GM12878 (cell line): ENCODE measurements around the gene GRIN2A. TPM values are rescaled to one million over a fixed set of nuclear protein-coding genes. Genes with fewer than 3 reads are reported as not detected.

Source experiments
- ATAC-seq: fragments of 200-7000 bp; cut with Tn5 transposase; 3 replicates; pipeline ENCODE4 v1.9.1; 2020; ENCODE audit warnings: mild to moderate bottlenecking, moderate library complexity
- BruUV-seq: library from RNA; stranded (reverse); fragments of 400-500 nt; replicated peaks from 2 replicates; lab custom pipeline; 2021; lab: Mats Ljungman, UMichigan
- CTCF ChIA-PET: fragments of 300-600 bp; sonication (Branson Sonifier 250); formaldehyde crosslinking; extraction: SDS; loops from one replicate; lab custom pipeline; 2021; ENCODE audit warnings: inconsistent platforms; lab: Yijun Ruan, JAX
- POLR2A ChIA-PET: fragments of 350-600 bp; formaldehyde crosslinking; extraction: SDS; loops from one replicate; lab custom pipeline; 2021; ENCODE audit warnings: inconsistent platforms; lab: Charles Lee
- RAD21 ChIA-PET: fragments of 300-600 bp; sonication (Branson Sonifier 250); formaldehyde crosslinking; loops from one replicate; lab custom pipeline; 2023; ENCODE audit warnings: antibody characterized with exemption; ENCODE audit not compliant: unreplicated experiment; lab: Charles Lee
- SMC1A ChIA-PET: fragments of 300-600 bp; sonication (Branson Sonifier 250); formaldehyde crosslinking; loops from one replicate; lab custom pipeline; 2023; ENCODE audit not compliant: unreplicated experiment, uncharacterized antibody; lab: Charles Lee
- DNase-seq: peaks from one replicate; pipeline ENCODE4 v3.0.0-alpha.2; 2011; ENCODE audit warnings: low read depth, low spot score
- FAIRE-seq: peaks from 3 replicates; lab custom pipeline; 2011; peaks lifted over from hg19 to GRCh38; lab: Jason Lieb, UNC
- H2AFZ ChIP-seq: 2 replicates; pipeline ENCODE4 v1.6.0; 2011; ENCODE audit warnings: low read depth, low read length, control low read depth; ENCODE audit not compliant: control insufficient read depth
- H3K27ac ChIP-seq: 2 replicates; pipeline ENCODE4 v1.5.1; 2011; ENCODE audit warnings: control low read depth; ENCODE audit not compliant: control insufficient read depth, insufficient read depth
- H3K27me3 ChIP-seq, 2 experiments: replicated peaks in 1 of 2; 2 replicates each; pipeline versions ENCODE4 v1.6.0 to v1.6.1; 2011; ENCODE audit warnings: low read length in 1 of 2; ENCODE audit not compliant: control insufficient read depth in 2 of 2, insufficient read depth in 2 of 2
- H3K36me3 ChIP-seq, 2 experiments: 2 replicates each; pipeline ENCODE4 v1.5.1; 2011; ENCODE audit warnings: low read length in 1 of 2; ENCODE audit not compliant: control insufficient read depth in 2 of 2, insufficient read depth in 2 of 2
- H3K4me1 ChIP-seq: 2 replicates; pipeline ENCODE4 v1.6.1; 2011; ENCODE audit warnings: mild to moderate bottlenecking, low read length, moderate library complexity, mixed read lengths; ENCODE audit not compliant: control insufficient read depth, insufficient read depth
- H3K4me2 ChIP-seq: 2 replicates; pipeline ENCODE4 v1.6.0; 2011; ENCODE audit warnings: control low read depth; ENCODE audit not compliant: control insufficient read depth, insufficient read depth
- H3K4me3 ChIP-seq: fragments of 200-600 bp; sonication (generic); 2 replicates; pipeline ENCODE4 v1.5.1; 2016
- H3K79me2 ChIP-seq: 2 replicates; pipeline ENCODE4 v1.6.0; 2011; ENCODE audit warnings: low read length; ENCODE audit not compliant: control insufficient read depth, insufficient read depth
- H3K9ac ChIP-seq: 2 replicates; pipeline ENCODE4 v1.8.0; 2011; ENCODE audit warnings: low read length, control low read depth, mixed read lengths; ENCODE audit not compliant: control insufficient read depth, insufficient read depth
- H3K9me3 ChIP-seq: replicated peaks from 3 replicates; pipeline ENCODE4 v1.5.1; 2011; ENCODE audit warnings: mild to moderate bottlenecking, low read length; ENCODE audit not compliant: control insufficient read depth, insufficient read depth
- H4K20me1 ChIP-seq: 2 replicates; pipeline ENCODE4 v1.6.0; 2011; ENCODE audit not compliant: control insufficient read depth, insufficient read depth
- EED ChIP-seq: sonication (generic); IDR thresholded peaks from 2 replicates; pipeline ENCODE4 v1.6.1; 2016; ENCODE audit warnings: antibody characterized with exemption, low read depth
- HDAC6 ChIP-seq: fragments of 200-600 bp; sonication (generic); IDR thresholded peaks from one replicate; pipeline ENCODE4 v1.8.0; 2017; ENCODE audit warnings: antibody characterized with exemption; ENCODE audit not compliant: unreplicated experiment
- MYC ChIP-seq: IDR thresholded peaks from 2 replicates; pipeline ENCODE4 v1.6.1; 2011; ENCODE audit warnings: mild to moderate bottlenecking, low read length, moderate library complexity, inconsistent platforms; ENCODE audit not compliant: insufficient read depth, insufficient replicate concordance, insufficient read length, severe bottlenecking
- NFYA ChIP-seq: IDR thresholded peaks from 2 replicates; pipeline ENCODE4 v1.6.1; 2011; ENCODE audit warnings: low read depth, mild to moderate bottlenecking, low read length, improper control_type of control experiment, borderline replicate concordance
- PKNOX1 ChIP-seq: fragments of 450-650 bp; IDR thresholded peaks from 2 replicates; pipeline ENCODE4 v1.6.1; 2016; ENCODE audit warnings: mild to moderate bottlenecking
- SREBF2 ChIP-seq: IDR thresholded peaks from 2 replicates; pipeline ENCODE4 v1.6.1; 2012; ENCODE audit warnings: mild to moderate bottlenecking, low read length
- WGBS: methylation state at CpG from one replicate; pipeline ENCODE4 v1.1.6; 2016; ENCODE audit warnings: low lambda C conversion rate; ENCODE audit not compliant: insufficient replicate concordance, insufficient coverage; ENCODE audit errors: missing lambda C conversion rate; 5-methylcytosine and 5-hydroxymethylcytosine counted together
- in situ Hi-C: fragments of 300-500 bp; cut with MboI; formaldehyde crosslinking; loops from 9 replicates; pipeline ENCODE4 v1.14.3; 2018; ENCODE audit warnings: mixed read lengths
- intact Hi-C: fragments of 100-400 bp; cut with micrococcal nuclease; formaldehyde crosslinking; loops from one replicate; pipeline ENCODE4 v1.14.2; 2022; ENCODE audit not compliant: unreplicated experiment
- polyA plus RNA-seq, 11 experiments: library from polyadenylated mRNA; depleted of rRNA in 4 of 11; unstranded in 6 of 11; stranded (reverse) in 5 of 11; fragments of >200 nt; fragmentation: Nextera tagmentation in 4 of 11; fragmentation: Illumina TruSeq in 1 of 11; extraction: Ambion mirVana in 4 of 11; extraction: Trizol in 1 of 11; gene quantifications; 1 replicate in 1 of 11; 2 replicates in 10 of 11; pipeline versions ENCODE4 v1.2.1 to v1.2.3, GENCODE V29; 2011 to 2016; ENCODE audit warnings: inconsistent platforms in 2 of 11, missing spikeins in 2 of 11, low read depth in 1 of 11
- total RNA-seq, 4 experiments: library from RNA; depleted of rRNA in 3 of 4; stranded (reverse); fragments of >200 nt in 3 of 4; fragmentation: Illumina TruSeq in 1 of 4; extraction: Trizol in 1 of 4; gene quantifications; 2 replicates each; pipeline versions ENCODE4 v1.2.1 to v1.2.3, GENCODE V29; 2013 to 2021
- TF ChIP-seq, protein P1 (sequence below), 3 experiments: IDR thresholded peaks in 2 of 3; conservative IDR thresholded peaks in 1 of 3; 2 replicates each; pipeline ENCODE4 v1.5.1; 2011; ENCODE audit warnings: low read depth in 3 of 3, low read length in 3 of 3, mild to moderate bottlenecking in 3 of 3, control low read depth in 2 of 3, moderate library complexity in 2 of 3, inconsistent platforms in 1 of 3, mixed read lengths in 1 of 3; ENCODE audit not compliant: control insufficient read depth in 2 of 3, insufficient read depth in 1 of 3; ENCODE audit errors: extremely low read depth in 1 of 3

Gene GRIN2A
- total and polyA plus RNA-seq, 10 of the 15 experiments (the other 5 are each of a cell fraction or from before 2014, with no cell fraction given) = 2.4 to 13.3 (median 7.3) TPM

DNA sequence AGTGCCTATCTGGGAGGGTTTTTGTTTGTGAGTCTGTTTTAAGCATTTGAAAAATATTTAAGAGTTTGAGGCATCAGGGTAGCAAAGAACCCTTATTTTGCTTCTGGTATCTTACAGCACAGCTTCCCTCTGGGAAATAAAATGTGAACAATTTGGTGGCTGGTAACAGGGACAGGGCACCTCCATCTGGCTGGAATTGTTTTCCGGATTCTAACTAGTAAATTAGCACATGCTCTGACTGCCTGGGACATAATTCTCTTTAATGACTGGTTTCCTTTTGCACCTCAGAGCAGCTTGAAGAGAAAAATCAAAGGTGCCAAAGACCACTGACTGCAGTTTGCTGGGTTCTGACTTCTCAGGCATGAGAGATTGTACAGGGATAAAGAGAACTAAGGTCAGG, 469.1 kb downstream of the GRIN2A start:
- 29% methylated on average over 1 of the region's 1 CpG for WGBS
- FAIRE-seq = no peak
- ChIA-PET CTCF (no interaction called here), RAD21 (no interaction called here), POLR2A (no interaction called here), SMC1A (no interaction called here)
- H3K9me3 ChIP-seq = no peaks in the 10 kb centered on the region
- no peaks in the 10 kb centered on the region for H3K36me3 ChIP-seq
- H4K20me1 ChIP-seq = no peaks in the 10 kb centered on the region
- intact Hi-C loops (no loop called here), in situ Hi-C loops (no loop called here)
- no peak overlapping the region for H3K9ac ChIP-seq
- no peaks in the 10 kb centered on the region for H3K4me1 ChIP-seq
- TF ChIP-seq EED (no peak), PKNOX1 (no peak), MYC (no peak), NFYA (no peak), HDAC6 (no peak), SREBF2 (no peak)
- TF ChIP-seq, protein P1, sequence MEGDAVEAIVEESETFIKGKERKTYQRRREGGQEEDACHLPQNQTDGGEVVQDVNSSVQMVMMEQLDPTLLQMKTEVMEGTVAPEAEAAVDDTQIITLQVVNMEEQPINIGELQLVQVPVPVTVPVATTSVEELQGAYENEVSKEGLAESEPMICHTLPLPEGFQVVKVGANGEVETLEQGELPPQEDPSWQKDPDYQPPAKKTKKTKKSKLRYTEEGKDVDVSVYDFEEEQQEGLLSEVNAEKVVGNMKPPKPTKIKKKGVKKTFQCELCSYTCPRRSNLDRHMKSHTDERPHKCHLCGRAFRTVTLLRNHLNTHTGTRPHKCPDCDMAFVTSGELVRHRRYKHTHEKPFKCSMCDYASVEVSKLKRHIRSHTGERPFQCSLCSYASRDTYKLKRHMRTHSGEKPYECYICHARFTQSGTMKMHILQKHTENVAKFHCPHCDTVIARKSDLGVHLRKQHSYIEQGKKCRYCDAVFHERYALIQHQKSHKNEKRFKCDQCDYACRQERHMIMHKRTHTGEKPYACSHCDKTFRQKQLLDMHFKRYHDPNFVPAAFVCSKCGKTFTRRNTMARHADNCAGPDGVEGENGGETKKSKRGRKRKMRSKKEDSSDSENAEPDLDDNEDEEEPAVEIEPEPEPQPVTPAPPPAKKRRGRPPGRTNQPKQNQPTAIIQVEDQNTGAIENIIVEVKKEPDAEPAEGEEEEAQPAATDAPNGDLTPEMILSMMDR (IDR thresholded peaks at IDR 0.05 in 2 of 3, conservative IDR thresholded peaks at IDR 0.05 in 1 of 3; ENCODE audit: control insufficient read depth in 2 of 3, extremely low read depth in 1 of 3, insufficient read depth in 1 of 3, low read depth in 3 of 3, low read length in 3 of 3) = no peak
- no peak overlapping the region for H3K4me3 ChIP-seq
- no TSS peak for BruUV-seq
- no peak overlapping the region for H2AFZ ChIP-seq
- no peak for DNase-seq
- ATAC-seq = no peak
- H3K27me3 ChIP-seq = peaks cover 0 to 3% of the 10 kb centered on the region in 2 experiments; a peak in 1 of 4 replicates
- no peaks in the 10 kb centered on the region for H3K79me2 ChIP-seq
- no peak overlapping the region for H3K27ac ChIP-seq
- H3K4me2 ChIP-seq = no peak overlapping the region
